HG03442 (cell line): Measurements from ENCODE around the gene FZR1.
"Not testable (repeated sequence)": the region's sequence is repeated elsewhere in the genome, so short reads cannot be mapped to it uniquely, and the experiment has no call there.

Source experiments
- ATAC-seq: cut with Tn5 transposase; IDR thresholded peaks from one replicate; pipeline ENCODE4 v1.9.1; 2021; ENCODE audit warnings: mild to moderate bottlenecking, moderate library complexity; ENCODE audit not compliant: unreplicated experiment

Gene FZR1

DNA sequence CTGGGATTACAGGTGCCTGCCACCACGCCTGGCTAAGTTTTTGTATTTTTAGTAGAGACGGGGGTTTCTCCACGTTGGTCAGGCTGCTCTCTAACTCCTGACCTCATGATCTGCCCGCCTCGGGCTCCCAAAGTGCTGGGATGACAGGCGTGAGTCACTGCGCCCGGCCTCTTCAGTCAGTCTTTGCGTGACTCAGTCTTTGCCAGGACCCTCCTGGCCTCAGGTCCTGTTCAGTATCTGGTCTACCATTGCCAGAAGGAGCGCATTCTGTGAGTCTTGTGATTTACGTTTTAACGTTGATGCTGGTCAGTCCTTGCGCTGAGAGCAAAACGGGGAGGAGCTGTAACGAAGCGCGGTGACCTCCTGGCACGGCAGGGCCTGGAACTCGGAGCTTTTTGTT, 59.0 kb downstream of the FZR1 start:
- no peak for ATAC-seq

DNA sequence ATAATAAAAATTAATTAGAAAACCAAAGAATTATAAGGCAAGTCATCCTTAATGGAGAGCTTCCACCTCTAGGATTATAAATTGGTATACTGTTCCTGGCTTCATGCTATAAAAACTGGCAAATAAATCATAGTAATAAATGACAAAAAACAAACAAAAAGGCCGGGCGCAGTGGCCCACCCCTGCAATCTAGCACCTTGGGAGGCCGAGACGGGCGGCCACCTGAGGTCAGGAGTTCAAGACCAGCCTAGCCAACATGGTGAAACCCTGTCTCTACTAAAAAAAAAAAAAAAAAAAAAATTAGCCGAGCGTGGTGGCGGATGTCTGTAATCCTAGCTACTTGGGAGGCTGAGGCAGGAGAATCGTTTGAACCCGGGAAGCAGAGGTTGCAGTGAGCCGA, 63.9 kb downstream of the FZR1 start:
- ATAC-seq = not testable (repeated sequence)

DNA sequence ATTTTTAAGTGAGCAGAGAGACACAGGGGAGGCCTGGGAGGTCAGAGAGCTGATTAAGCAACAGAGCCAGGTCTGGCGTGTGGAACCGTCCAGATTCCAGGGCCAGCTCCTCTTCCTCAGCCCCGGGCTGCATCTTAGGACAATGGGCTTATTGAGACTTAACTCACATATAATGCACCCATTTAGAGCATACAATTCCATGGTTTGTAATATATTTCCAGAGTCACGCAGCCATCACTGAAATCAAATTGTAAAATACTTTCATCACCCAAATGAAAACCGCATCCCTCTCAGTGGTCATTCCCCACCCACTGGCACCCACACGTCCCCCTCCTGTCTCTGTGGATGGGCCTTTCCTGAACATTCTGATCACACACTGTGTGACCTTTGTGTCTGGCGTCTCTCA, 64.5 kb downstream of the FZR1 start:
- ATAC-seq = no peak

DNA sequence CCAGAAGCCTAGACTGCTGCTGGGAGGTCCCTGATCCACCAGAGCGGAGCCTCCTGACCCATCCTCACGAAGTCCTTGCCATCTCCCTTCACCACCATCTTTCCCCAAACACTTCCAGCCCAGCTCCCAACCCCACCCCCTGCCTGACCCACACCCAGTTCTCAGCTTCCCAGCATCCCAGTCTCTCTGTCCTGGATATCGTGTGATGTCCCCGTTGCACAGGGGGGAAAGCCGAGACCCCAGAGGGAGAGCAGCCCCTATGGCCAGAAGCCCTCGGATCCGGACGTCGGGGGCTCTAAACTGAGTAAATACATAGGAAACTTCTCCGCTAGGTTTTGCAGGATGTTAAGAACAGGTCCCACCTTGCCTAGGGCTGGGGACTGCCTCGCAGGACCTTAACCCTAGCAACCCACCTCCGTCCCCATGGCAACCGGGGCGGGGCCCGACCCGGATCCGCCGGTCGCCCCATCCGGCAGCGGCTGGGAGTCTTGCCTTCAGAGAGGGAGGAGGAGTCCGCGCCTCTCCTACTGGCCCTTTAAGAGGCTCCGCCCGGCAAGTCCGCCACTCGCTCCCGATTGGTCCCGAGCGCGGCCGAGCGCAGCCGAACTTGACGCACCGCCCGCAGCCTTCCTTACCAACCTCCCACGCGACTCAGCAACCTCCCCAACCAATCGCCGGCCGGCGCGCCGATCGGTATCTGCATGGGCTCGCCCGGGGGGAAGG, 66.2 kb downstream of the FZR1 start:
- ATAC-seq = peak; percentile 86

DNA sequence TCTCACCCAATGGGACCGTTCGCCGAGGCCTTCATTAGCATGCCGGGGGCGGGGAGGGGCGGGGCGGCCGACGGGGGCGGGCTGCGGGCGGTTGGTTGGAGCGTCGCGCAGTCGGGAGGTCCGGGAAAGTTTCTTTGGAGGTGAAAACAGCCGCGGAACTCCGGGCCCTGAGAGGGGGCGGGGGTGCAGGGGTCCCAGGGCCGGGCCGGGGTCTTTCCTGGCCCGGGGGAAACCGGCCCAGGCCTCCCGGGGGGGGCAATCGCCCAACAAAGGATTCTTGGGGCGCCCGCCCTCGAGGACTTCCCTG, 66.7 kb downstream of the FZR1 start, which contains the start of gene HMG20B:
HMG20B (plus strand) TSS at position 90 of the 307 bp plus-strand sequence. CDS start 366 bp downstream, outside the sequence.
- no peak for ATAC-seq

DNA sequence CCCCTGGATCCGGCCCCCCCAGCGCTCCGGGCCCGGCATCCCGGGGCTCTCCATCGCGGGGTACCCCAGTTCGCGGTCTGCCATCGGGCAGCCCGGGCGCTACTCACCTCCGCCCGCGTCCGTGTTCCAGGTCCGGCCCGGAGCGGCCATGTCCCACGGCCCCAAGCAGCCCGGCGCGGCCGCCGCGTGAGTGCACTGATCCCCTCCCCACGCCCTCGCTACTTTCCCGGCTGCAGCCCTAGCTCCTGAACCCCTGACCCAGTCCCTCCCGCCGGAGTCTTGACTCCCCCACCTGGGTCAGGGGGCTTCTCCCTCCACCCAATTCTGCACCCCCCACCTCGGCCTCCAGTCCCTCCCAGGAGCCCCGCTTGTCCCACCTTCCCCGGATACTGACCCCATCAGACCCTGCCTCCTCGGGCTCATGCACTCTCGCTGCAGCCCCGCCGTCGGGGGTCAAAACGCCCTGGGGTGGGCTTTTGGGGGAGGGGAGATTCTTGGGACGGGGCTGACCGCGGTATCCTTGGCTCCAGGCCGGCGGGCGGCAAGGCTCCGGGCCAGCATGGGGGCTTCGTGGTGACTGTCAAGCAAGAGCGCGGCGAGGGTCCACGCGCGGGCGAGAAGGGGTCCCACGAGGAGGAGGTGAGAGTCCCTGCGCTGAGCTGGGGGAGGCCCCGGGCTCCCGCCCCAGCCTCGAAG, 67.2 kb downstream of the FZR1 start:
- peak; percentile 2 for ATAC-seq

DNA sequence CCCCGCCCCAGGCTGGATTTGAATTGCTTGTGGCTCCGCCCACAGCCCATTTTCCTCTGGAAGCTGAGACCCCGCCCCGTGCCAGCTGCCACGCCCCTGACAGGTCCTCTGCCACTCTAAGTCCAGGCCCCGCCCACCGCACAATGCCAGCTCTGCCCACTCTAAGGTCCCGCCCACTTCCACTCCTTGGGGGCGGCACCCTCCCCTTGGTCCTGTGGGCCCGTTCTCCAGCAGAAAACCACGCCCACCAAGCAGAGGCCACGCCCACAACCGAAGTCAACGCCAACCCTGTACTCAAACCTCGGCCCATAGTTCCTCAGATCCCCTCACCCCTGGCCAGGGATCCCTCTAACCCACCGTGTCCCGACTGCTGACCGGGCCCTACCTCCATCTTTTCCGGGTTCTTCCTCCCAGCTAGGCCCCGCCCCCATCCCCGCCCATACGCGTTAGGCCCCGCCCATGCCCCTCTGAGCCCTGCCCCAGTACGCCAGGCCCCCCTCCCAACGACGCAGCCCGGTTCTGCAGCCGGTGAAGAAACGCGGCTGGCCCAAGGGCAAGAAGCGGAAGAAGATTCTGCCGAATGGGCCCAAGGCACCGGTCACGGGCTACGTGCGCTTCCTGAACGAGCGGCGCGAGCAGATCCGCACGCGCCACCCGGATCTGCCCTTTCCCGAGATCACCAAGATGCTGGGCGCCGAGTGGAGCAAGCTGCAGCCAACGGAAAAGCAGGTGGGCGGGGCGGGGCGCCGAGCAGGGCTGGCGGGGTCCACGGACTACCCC, 67.9 kb downstream of the FZR1 start:
- peak; percentile 32 for ATAC-seq

DNA sequence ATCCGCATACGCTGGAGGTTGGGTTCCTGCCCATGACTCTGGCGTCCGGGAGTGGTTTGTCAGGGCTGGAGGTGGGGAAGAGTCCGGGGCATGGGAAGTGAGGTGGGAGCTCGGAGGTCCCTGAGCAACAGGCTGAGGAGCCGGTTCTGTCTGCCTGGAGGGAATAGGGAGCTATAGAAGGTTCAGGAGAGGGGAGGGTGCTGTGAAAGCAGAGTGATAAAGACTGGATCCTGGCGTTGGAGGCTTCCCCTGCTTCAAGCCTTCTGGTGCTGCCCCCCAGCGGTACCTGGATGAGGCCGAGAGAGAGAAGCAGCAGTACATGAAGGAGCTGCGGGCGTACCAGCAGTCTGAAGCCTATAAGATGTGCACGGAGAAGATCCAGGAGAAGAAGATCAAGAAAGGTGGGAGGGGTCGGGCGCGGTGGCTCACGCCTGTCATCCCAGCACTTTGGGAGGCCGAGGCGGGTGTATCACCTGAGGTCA, 69.2 kb downstream of the FZR1 start:
- ATAC-seq = no peak

DNA sequence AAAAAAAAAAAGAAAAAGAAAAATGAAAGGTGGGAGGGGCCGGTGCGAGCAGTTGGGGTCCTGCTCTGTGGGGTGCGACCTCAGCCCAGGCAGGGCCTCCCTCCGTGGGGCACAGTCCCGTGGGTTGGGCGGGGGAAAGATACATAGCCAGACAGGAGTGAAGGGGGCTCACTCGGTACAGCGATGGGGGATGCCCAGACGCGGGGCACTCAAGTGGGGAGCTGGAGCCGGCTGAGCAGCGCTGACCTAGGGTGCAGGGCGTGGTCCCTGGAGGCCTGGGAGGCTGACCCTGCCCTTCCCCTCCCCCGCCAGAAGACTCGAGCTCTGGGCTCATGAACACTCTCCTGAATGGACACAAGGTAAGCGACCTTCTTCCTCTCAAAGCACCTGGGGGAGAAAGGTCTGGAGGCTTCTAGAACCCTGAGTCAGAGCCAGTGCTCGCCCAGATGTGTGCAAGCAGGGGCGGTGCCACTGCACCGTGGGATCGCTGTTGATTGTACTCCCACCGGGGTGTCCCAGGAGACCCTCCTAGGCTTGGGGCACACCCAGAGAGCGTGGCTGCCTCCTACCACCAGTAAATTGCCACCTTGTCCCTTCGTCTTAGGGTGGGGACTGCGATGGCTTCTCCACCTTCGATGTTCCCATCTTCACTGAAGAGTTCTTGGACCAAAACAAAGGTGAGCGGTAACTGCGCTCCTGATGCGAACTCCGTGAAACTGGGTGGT, 70.0 kb downstream of the FZR1 start:
- no peak for ATAC-seq

DNA sequence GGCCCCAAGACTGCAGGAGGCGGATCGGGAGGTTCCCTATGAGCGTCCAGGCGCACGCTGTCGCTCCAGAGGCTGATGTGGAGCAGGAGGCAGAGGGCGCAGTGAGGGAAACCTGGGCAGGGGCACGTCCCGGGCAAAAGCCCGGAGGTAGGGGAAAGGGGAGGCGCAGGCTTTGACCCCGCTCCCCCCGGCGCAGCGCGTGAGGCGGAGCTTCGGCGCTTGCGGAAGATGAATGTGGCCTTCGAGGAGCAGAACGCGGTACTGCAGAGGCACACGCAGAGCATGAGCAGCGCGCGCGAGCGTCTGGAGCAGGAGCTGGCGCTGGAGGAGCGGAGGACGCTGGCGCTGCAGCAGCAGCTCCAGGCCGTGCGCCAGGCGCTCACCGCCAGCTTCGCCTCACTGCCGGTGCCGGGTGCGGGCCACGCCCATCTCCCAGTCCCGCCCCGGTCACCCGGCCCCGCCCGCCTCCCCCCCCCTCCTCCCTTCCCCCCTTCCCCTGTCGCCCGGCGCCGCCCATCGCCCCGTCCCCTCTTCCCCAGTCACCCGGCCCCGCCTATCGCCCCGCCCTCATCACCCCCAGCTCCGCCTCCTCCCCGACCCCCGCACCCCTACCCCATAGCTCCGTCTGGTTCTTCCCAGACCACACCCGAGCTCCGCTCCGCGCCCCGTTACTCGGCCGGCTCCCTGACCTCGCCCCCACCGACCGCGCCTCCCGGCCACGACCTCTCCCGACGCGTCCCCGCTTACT, 70.8 kb downstream of the FZR1 start:
- no peak for ATAC-seq

DNA sequence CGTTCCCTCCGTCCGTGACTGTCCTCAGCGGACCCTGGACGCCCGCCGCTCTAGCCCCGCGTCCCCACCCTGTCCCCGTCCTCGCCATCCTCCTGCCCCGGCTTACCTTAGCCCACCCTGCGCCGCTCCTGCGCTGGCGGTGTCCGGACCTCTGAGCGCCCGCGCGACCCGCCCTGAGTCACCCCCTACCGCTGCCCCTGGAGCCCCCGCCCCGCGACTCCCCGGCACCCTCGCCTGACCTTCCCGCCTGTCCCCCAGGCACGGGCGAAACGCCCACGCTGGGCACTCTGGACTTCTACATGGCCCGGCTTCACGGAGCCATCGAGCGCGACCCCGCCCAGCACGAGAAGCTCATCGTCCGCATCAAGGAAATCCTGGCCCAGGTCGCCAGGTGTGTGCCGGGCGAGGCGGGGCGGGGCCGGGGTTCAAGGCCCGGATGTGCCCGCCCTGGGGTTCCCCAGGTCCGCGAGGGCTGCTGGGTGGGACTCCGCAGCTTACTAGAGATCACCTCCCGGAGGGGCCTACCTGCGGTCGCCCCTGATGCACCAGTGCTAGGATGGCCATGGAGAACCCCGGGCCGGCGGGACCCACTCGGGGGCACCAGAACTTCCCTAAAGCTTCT, 71.7 kb downstream of the FZR1 start:
- ATAC-seq = no peak

DNA sequence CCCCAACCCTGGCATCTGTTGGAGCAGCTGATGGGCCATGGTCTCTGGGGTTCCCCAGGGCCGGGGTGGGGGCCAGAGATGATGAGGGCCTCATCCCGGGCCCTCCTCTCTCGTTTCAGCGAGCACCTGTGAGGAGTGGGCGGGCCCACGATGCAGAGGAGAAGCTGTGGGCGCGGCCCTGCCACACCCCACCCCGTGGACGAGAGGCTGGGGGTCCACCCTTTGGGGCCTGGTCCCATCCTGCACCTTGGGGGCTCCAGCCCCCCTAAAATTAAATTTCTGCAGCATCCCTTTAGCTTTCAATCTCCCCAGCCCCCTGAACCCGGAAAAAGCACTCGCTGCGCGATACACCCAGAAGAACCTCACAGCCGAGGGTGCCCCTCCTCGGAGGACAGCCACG, 72.3 kb downstream of the FZR1 start:
- ATAC-seq = no peak

DNA sequence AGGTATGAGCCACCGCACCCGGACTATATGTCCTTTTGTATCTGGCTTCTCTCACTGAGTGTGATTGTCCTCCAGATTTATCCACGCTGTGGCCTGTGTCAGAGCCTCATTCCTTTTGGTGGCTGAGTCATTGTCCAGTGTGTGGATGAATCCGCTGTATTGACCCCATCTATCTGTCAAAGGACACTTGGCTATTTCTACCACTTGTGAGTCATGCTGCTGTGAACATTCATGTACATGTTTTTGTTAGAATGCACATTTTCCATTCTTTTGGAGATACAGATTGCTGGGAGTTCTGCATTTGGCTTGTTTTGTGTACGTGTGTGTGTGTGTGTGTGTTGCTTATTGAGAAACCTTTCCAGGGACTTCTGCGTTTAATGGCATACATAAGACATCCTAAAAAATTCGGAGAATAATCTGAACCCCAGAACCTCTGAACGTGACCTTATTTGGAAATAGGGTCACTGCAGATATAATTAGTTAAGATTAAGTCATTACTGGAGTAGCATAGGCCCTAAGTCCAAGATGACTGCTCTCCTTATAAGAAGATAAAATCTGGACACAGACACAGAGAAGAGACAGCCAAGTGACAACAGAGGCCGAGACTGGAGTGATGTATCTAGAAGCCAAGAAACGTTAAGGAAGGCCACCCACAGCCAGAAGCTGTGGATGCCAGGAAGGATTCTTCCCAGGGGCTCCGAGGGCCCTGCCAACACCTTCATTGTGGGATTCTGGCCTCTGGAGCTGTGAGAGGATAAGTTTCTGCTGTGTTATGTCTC, 74.2 kb downstream of the FZR1 start:
- ATAC-seq = no peak

DNA sequence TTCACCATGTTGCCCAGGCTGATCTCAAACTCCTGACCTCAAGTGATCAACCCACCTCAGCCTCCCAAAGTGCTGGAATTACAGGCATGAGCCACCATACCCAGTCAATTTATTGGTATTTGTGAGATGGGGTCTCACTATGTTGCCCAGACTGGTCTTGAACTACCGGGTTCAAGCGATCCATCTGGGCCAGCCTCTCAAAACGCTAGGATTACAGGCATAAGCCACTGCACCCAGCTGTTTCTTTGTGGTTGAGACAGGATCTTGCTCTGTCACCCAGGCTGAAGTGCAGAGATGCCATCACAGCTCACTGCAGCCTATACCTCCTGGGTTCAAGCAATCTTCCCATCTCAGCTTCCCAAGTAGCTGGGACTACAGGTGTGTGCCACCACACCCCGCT, 75.7 kb downstream of the FZR1 start:
- ATAC-seq = not testable (repeated sequence)

DNA sequence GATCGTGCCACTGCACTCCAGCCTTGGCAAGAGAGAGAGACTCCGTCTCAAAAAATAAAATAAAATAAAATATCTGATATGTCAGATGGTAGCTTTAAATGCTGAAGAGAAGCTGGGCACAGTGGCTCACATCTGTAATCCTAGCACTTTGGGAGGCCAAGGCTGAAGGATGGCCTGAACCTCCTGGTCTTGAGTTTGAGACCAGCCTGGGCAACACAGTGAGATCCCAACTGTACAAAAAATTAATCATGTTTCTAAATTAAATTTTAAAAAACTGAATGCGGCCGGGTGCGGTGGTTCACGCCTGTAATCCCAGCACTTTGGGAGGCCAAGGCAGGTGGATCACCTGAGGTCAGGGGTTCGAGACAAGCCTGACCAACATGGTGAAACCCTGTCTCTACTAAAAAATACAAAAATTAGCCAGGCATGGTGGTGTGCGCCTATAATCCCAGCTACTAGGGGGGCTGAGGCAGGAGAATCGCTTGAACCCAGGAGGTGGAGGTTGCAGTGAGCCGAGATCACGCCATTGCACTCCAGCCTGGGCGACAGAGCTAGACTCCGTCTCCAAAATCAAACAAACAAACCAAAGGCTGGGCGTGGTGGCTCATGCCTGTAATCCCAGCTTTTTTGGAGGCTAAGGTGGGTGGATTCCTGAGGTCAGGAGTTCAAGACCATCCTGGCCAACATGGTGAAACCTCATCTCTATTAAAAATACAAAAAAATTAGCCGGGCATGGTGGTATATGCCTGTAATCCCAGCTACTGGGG, 78.1 kb downstream of the FZR1 start:
- ATAC-seq = not testable (repeated sequence)

DNA sequence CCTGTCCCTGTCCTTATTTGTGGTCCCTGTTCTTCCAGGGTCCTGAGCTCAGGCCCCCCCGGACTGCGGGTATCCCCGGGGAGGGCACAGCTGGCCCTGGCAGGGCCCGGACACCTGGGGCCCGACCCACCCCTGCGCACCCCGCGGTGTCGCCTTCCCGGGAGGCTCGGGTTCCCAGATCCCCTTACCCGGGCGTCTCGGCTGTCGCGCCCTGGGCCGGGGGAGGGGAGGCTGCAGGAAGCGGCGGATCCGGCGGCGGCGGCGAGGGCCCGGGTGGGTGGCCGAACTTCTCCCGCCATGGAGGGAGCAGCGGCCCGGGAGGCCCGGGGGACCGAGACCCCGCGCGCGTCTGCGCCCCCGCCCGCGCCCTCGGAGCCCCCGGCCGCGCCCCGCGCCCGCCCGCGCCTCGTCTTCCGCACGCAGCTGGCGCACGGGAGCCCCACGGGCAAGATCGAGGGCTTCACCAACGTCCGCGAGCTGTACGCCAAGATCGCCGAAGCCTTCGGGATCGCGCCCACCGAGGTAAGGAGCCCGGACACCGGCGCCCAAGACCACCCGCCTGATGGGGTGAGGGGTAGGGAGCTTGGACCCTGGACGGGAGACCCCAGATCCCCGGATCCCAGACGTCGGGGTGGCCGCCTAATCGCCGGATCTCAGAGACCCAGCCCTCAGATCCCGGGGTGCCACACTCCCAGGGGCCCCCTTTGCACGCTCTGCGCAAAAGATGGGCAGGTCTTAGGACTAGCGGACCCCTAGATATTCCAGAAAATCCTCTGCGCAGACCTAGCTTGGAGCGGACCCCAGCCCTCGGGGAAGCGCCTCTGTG, 79.4 kb downstream of the FZR1 start, which contains the start of gene GIPC3:
GIPC3 (plus strand) TSS at position 178 of the 826 bp plus-strand sequence; CDS start at position 298, 120 bp downstream.
- no peak for ATAC-seq

DNA sequence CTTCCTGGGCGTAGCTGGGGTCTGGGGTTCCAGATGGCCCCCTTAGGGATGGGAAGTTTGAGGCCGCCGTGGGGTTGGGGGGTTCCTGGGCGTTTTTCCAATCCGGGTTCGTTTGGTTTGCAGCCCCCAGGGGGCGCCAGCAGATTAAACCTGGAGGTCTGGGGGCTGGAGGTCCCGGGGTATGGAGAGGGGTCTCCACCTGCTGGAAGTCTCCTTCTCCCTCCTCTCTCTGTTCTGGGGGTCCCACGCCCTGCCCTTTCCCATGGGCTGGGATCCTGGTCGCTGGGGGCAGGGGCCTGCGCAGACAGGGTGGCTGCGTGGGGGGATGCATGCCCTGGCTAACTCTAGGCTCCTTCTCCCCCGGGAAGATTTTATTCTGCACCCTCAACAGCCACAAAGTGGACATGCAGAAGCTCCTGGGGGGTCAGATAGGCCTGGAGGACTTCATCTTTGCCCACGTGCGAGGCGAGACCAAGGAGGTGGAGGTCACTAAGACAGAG, 80.1 kb downstream of the FZR1 start:
- ATAC-seq = no peak
